ENCODE results near the gene FIG4. TPM values are rescaled to one million over a fixed set of nuclear protein-coding genes. Genes with fewer than 3 reads are reported as not detected.

FIG4 gene
- total RNA-seq, 4 donors from 2014 or later = 12.3 to 19.9 (median 17.1) TPM

DNA sequence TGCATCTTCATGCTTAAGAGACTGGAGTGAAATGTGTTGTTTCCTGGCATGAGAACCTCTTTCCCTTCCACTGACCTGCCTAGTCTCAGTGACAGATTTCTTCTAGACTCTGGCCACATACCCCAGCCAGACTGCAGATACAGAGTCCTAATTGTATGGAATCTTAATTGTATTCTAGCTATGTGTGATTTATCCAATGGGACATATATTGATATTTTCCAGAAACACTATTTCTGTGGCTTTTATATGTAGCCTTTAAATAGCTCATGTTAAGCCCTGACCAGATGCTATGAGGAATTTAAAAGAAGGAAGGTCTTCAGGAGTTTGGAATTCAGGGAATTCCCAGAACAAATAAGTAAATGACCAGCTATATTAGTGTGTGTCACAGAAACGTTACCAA, 99.0 kb downstream of the FIG4 start:
- no peak for DNase-seq (ENCODE audit: extremely low spot score)
- Histone ChIP-seq H3K4me3 (no peak overlapping the region), H3K36me3 (peaks cover 3 to 38% (median 20%) of the 10 kb centered on the region in 4 donors), H3K27me3 (no peaks in the 10 kb centered on the region), H3K9me3 (no peaks in the 10 kb centered on the region), H3K4me1 (peaks cover 17 to 21% (median 18%) of the 10 kb centered on the region in 4 donors), H3K27ac (replicated peaks in 1 of 4) (no peak overlapping the region)
- TF ChIP-seq EP300 (IDR thresholded peaks at IDR 0.05) = no peak
- TF ChIP-seq, protein P1, sequence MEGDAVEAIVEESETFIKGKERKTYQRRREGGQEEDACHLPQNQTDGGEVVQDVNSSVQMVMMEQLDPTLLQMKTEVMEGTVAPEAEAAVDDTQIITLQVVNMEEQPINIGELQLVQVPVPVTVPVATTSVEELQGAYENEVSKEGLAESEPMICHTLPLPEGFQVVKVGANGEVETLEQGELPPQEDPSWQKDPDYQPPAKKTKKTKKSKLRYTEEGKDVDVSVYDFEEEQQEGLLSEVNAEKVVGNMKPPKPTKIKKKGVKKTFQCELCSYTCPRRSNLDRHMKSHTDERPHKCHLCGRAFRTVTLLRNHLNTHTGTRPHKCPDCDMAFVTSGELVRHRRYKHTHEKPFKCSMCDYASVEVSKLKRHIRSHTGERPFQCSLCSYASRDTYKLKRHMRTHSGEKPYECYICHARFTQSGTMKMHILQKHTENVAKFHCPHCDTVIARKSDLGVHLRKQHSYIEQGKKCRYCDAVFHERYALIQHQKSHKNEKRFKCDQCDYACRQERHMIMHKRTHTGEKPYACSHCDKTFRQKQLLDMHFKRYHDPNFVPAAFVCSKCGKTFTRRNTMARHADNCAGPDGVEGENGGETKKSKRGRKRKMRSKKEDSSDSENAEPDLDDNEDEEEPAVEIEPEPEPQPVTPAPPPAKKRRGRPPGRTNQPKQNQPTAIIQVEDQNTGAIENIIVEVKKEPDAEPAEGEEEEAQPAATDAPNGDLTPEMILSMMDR (IDR thresholded peaks at IDR 0.05) = no peak
- TF ChIP-seq POLR2AphosphoS5 (IDR thresholded peaks at IDR 0.05) = no peak
- no peak for TF ChIP-seq POLR2A (IDR thresholded peaks at IDR 0.05; ENCODE audit: low read depth)
- whole genome bisulfite sequencing = 22% methylated on average over 1 of the region's 1 CpG
- intact Hi-C loops (cut with DNase I) = no loop called here

DNA sequence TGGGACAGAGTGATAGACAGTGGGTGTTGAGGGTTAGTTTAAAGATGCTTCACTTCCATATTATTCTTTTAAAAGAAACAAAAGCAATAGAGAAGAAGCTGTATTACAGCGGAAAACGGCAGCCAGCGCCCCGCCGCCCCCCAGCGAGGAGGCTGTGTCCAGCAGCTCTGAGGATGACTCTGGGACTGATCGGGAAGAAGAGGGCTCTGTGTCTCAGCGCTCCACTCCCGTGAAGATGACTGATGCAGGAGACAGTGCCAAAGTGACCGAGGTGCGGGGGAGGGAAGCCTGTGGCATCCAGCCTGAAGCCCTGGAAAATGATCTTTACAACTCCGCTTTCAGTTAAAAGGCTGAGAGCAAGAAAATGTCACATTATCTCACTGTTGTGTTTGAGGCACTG, 100.2 kb downstream of the FIG4 start:
- intact Hi-C loops (cut with DNase I) = no loop called here
- Histone ChIP-seq H3K4me1 (peaks cover 17 to 23% (median 18%) of the 10 kb centered on the region in 4 donors), H3K27me3 (no peaks in the 10 kb centered on the region), H3K36me3 (peaks cover 3 to 32% (median 19%) of the 10 kb centered on the region in 4 donors), H3K4me3 (no peak overlapping the region), H3K27ac (replicated peaks in 1 of 4) (no peak overlapping the region), H3K9me3 (no peaks in the 10 kb centered on the region)
- WGBS = 79% methylated on average over 12 of the region's 12 CpGs
- DNase-seq (ENCODE audit: extremely low spot score) = no peak
- TF ChIP-seq, protein P1 (IDR thresholded peaks at IDR 0.05) = no peak
- TF ChIP-seq POLR2A (IDR thresholded peaks at IDR 0.05; ENCODE audit: low read depth) = no peak
- TF ChIP-seq POLR2AphosphoS5 (IDR thresholded peaks at IDR 0.05) = no peak
- no peak for TF ChIP-seq EP300 (IDR thresholded peaks at IDR 0.05)

DNA sequence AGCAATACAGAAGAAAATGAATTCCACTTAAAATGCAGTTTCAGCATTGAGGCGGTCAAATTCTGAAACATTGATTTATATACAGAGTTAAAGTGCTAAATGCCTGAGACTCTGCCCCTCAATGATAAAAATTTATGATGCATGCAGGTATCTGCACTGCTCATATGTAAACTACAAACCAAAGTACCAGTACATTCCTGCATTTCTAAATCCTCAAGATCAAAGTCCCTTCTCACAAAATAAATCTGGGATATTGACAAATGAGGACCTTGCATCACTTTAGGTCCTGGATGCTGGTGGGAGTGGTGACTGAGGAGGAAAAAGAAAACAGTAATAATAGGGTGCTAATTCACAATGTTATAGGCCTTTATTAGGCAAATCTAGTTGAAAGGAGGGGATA, 101.9 kb downstream of the FIG4 start:
- peak overlapping the region in 2 of 4 donors; percentile 60 to 72 for H3K27ac ChIP-seq (replicated peaks in 1 of 4)
- peaks cover 3 to 34% (median 15%) of the 10 kb centered on the region in 4 donors for H3K36me3 ChIP-seq
- H3K27me3 ChIP-seq = no peaks in the 10 kb centered on the region
- 92% methylated on average over 1 of the region's 1 CpG for whole genome bisulfite sequencing
- intact Hi-C loops (cut with DNase I) = no loop called here
- no peak for TF ChIP-seq EP300 (IDR thresholded peaks at IDR 0.05)
- no peak for TF ChIP-seq POLR2A (IDR thresholded peaks at IDR 0.05; ENCODE audit: low read depth)
- TF ChIP-seq POLR2AphosphoS5 (IDR thresholded peaks at IDR 0.05) = no peak
- TF ChIP-seq, protein P1 (IDR thresholded peaks at IDR 0.05) = no peak
- no peak overlapping the region for H3K4me3 ChIP-seq
- no peaks in the 10 kb centered on the region for H3K9me3 ChIP-seq
- H3K4me1 ChIP-seq = peaks cover 17 to 23% (median 18%) of the 10 kb centered on the region in 4 donors
- no peak for DNase-seq (ENCODE audit: extremely low spot score)

DNA sequence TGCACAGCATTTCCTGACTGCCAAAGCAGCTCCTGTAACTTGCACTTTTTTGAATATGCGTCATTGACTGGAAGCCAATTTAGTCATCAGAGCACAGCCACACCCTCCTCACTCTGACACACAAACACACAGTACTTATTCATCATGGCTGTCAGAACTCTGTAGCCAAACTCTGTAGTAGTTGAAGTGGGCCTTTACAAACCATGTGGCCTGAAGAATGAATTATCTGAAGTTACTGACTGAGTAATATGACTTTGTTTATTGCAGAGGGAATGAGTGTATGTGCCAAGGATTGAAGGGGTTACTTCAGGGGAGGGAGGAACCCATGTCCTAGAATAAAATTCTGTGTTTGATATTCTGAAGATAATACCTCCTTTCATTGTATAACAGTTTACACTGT, 102.7 kb downstream of the FIG4 start:
- 40% methylated on average over 1 of the region's 1 CpG for WGBS
- H3K36me3 ChIP-seq = peaks cover 3 to 29% (median 10%) of the 10 kb centered on the region in 4 donors
- DNase-seq (ENCODE audit: extremely low spot score) = no peak
- TF ChIP-seq, protein P1 (IDR thresholded peaks at IDR 0.05) = no peak
- no peak for TF ChIP-seq POLR2A (IDR thresholded peaks at IDR 0.05; ENCODE audit: low read depth)
- TF ChIP-seq EP300 (IDR thresholded peaks at IDR 0.05) = no peak
- TF ChIP-seq POLR2AphosphoS5 (IDR thresholded peaks at IDR 0.05) = peak; percentile 28 to 57
- H3K27me3 ChIP-seq = no peaks in the 10 kb centered on the region
- peak overlapping the region; percentile 52 to 72 (median 58) for H3K27ac ChIP-seq (replicated peaks in 1 of 4)
- intact Hi-C loops (cut with DNase I) = no loop called here
- H3K4me1 ChIP-seq = peaks cover 17 to 23% (median 18%) of the 10 kb centered on the region in 4 donors
- no peaks in the 10 kb centered on the region for H3K9me3 ChIP-seq
- no peak overlapping the region for H3K4me3 ChIP-seq
